Measurements from ENCODE around the gene TNFRSF19. TPM values are rescaled to one million over a fixed set of nuclear protein-coding genes. Genes with fewer than 3 reads are reported as not detected.

TNFRSF19 gene
- total and polyA plus RNA-seq, 2 of the 13 experiments (the other 11 are each of a cell fraction or from before 2014, with no cell fraction given) = 75.3 to 77.7 TPM

GRCh38 chr13:23697772-23698313, 127.6 kb downstream of the TNFRSF19 start (continued):
- TF ChIP-seq ZNF704 (CRISPR knock-in tag; IDR thresholded peaks at IDR 0.05; ENCODE audit: borderline replicate concordance) (no peak), ZNF549 (CRISPR knock-in tag; IDR thresholded peaks at IDR 0.05) (no peak)

- no peak for FAIRE-seq
These were observed 129.1 kb downstream of the TNFRSF19 start for GRCh38 chr13:23699271-23699670.

More at GRCh38 chr13:23699271-23699670, 129.1 kb downstream of the TNFRSF19 start:
- no peak overlapping the region for H3K4me2 ChIP-seq (ENCODE audit: low read depth, low read length)
- H3K27me3 ChIP-seq (ENCODE audit: control insufficient read depth in 1 of 2, insufficient read depth in 2 of 2, low read length in 2 of 2) = 0 out of 5 replicates have a peak, but pooled peaks cover 0 to 1% of the 10 kb centered on the region in 2 experiments
- ChIA-PET POLR2A (no interaction called here), CTCF (ENCODE audit: low intra/inter-chr PET ratio, low total read pairs) (no interaction called here)
- no peaks in the 10 kb centered on the region for H3K79me2 ChIP-seq (ENCODE audit: insufficient read depth, low read length)
- H2AFZ ChIP-seq (ENCODE audit: low read length) = no peak overlapping the region
- H3K36me3 ChIP-seq (replicated peaks in 1 of 2; ENCODE audit: control insufficient read depth in 1 of 2, insufficient read depth in 2 of 2, low read length in 2 of 2) = no peaks in the 10 kb centered on the region
- no peaks in the 10 kb centered on the region for H3K9me3 ChIP-seq (ENCODE audit: low read length)
- no peak overlapping the region for H3K4me3 ChIP-seq (replicated peaks in 1 of 3; ENCODE audit: insufficient read depth in 1 of 3, low read depth in 2 of 3, low read length in 3 of 3)
- WGBS (ENCODE audit: low lambda C conversion rate) = 50% methylated on average over 2 of the region's 2 CpGs
- H3K27ac ChIP-seq (ENCODE audit: extremely low read length, insufficient read depth, low read length) = no peak overlapping the region
- H4K20me1 ChIP-seq (ENCODE audit: insufficient read depth, low read length) = no peaks in the 10 kb centered on the region
- DNase-seq (ENCODE audit: low spot score) = no peak
- no peak overlapping the region for H3K9ac ChIP-seq (ENCODE audit: insufficient read depth, low read depth, low read length)
- BruUV-seq (replicated peaks) = no TSS peak
- no peak for TF ChIP-seq ZUFSP (CRISPR knock-in tag; IDR thresholded peaks at IDR 0.05; ENCODE audit: borderline replicate concordance)
- ATAC-seq = no peak
- intact Hi-C loops (cut with micrococcal nuclease; ENCODE audit: unreplicated experiment) (no loop called here), in situ Hi-C loops (cut with HindIII; ENCODE audit: extremely low pct_ligation_motif_present, low pct_unique_long_range_greater_than_20kb) (no loop called here)
- H3K4me1 ChIP-seq (ENCODE audit: insufficient read depth, low read length) = no peaks in the 10 kb centered on the region
